HepG2 (cell line): Measurements from ENCODE around the gene SCAF4. TPM values are rescaled to one million over a fixed set of nuclear protein-coding genes. Genes with fewer than 3 reads are reported as not detected.

Experiments used
- ATAC-seq: fragments of 200-7000 bp; cut with Tn5 transposase; 3 replicates; pipeline ENCODE4 v1.9.1; 2020; ENCODE audit warnings: mild to moderate bottlenecking, moderate library complexity
- BruUV-seq: library from RNA; stranded (reverse); fragments of 400-500 nt; replicated peaks from 2 replicates; lab custom pipeline; 2021; lab: Mats Ljungman, UMichigan
- CTCF ChIA-PET: fragments of 300-600 bp; formaldehyde crosslinking; extraction: SDS; loops from one replicate; lab custom pipeline; 2021; ENCODE audit warnings: low total read pairs, inconsistent platforms, low intra/inter-chr PET ratio; lab: Yijun Ruan, JAX
- POLR2A ChIA-PET: fragments of 350-600 bp; sonication (Branson Sonifier 250); formaldehyde crosslinking; loops from one replicate; lab custom pipeline; 2020; ENCODE audit warnings: antibody characterized with exemption, inconsistent platforms; lab: Yijun Ruan, JAX
- DNase-seq: peaks from one replicate; pipeline ENCODE4 v3.0.0-alpha.2; 2015; ENCODE audit warnings: low spot score
- FAIRE-seq: peaks from 3 replicates; lab custom pipeline; 2011; peaks lifted over from hg19 to GRCh38; lab: Jason Lieb, UNC
- H2AFZ ChIP-seq: one replicate; pipeline ENCODE4 v1.6.1; 2011; ENCODE audit warnings: low read length, inconsistent platforms
- H3K27ac ChIP-seq: fragments of 300-600 bp; 3 replicates; pipeline ENCODE4 v1.8.0; 2011; ENCODE audit warnings: mixed run types, mild to moderate bottlenecking, mixed read lengths, low read length, inconsistent platforms; ENCODE audit not compliant: insufficient read depth; ENCODE audit errors: extremely low read length
- H3K27me3 ChIP-seq, 2 experiments: fragments of 200-600 bp in 1 of 2; 2 replicates in 1 of 2; 3 replicates in 1 of 2; pipeline versions ENCODE4 v1.6.0 to v1.8.0; 2011; ENCODE audit warnings: low read length in 2 of 2, mild to moderate bottlenecking in 2 of 2, moderate library complexity in 2 of 2, inconsistent platforms in 1 of 2; ENCODE audit not compliant: insufficient read depth in 2 of 2, control insufficient read depth in 1 of 2
- H3K36me3 ChIP-seq, 2 experiments: fragments of 200-600 bp in 1 of 2; replicated peaks in 1 of 2; 2 replicates in 1 of 2; 3 replicates in 1 of 2; pipeline versions ENCODE4 v1.5.1 to v1.8.0; 2011; ENCODE audit warnings: low read length in 2 of 2, inconsistent platforms in 1 of 2; ENCODE audit not compliant: insufficient read depth in 2 of 2, control insufficient read depth in 1 of 2
- H3K4me1 ChIP-seq: 2 replicates; pipeline ENCODE4 v1.5.1; 2012; ENCODE audit warnings: low read length, inconsistent platforms; ENCODE audit not compliant: insufficient read depth
- H3K4me2 ChIP-seq: 2 replicates; pipeline ENCODE4 v1.6.0; 2011; ENCODE audit warnings: low read depth, low read length, inconsistent platforms
- H3K4me3 ChIP-seq, 3 experiments: fragments of 200-600 bp in 1 of 3; sonication (generic), shearing (Covaris generic) in 1 of 3; replicated peaks in 1 of 3; 2 replicates each; pipeline ENCODE4 v1.5.1; 2011 to 2016; ENCODE audit warnings: low read length in 3 of 3, inconsistent platforms in 2 of 3, low read depth in 2 of 3, mild to moderate bottlenecking in 2 of 3, control low read depth in 1 of 3, mixed read lengths in 1 of 3; ENCODE audit not compliant: insufficient read depth in 1 of 3
- H3K79me2 ChIP-seq: one replicate; pipeline ENCODE4 v1.6.1; 2011; ENCODE audit warnings: low read length, inconsistent platforms; ENCODE audit not compliant: insufficient read depth
- H3K9ac ChIP-seq: 2 replicates; pipeline ENCODE4 v1.6.0; 2011; ENCODE audit warnings: mild to moderate bottlenecking, low read depth, low read length, inconsistent platforms; ENCODE audit not compliant: insufficient read depth
- H3K9me3 ChIP-seq: 2 replicates; pipeline ENCODE4 v1.5.1; 2012; ENCODE audit warnings: mild to moderate bottlenecking, low read length
- H4K20me1 ChIP-seq: 2 replicates; pipeline ENCODE4 v1.6.0; 2011; ENCODE audit warnings: inconsistent platforms, mild to moderate bottlenecking, low read length, moderate library complexity; ENCODE audit not compliant: insufficient read depth
- CBFB ChIP-seq: sonication (generic); formaldehyde crosslinking; IDR thresholded peaks from 2 replicates; pipeline ENCODE4 v1.4.0; 2020; ENCODE audit warnings: missing genetic modification reagents
- EZH2 ChIP-seq: conservative IDR thresholded peaks from 2 replicates; pipeline ENCODE4 v1.6.1; 2012; ENCODE audit warnings: mild to moderate bottlenecking, low read depth, low read length, moderate library complexity
- FOXJ3 ChIP-seq: sonication (generic); formaldehyde crosslinking; IDR thresholded peaks from 2 replicates; pipeline ENCODE4 v1.4.0; 2020; ENCODE audit warnings: missing genetic modification reagents, mild to moderate bottlenecking, borderline replicate concordance
- GATA4 ChIP-seq: sonication (generic); IDR thresholded peaks from 2 replicates; pipeline ENCODE4 v1.6.1; 2016; ENCODE audit warnings: antibody characterized with exemption, low read depth, borderline replicate concordance
- MAZ ChIP-seq, 2 experiments: sonication (generic) in 1 of 2; formaldehyde crosslinking in 1 of 2; IDR thresholded peaks; 2 replicates each; pipeline versions ENCODE4 v1.5.0 to v1.6.1; 2012 to 2020; ENCODE audit warnings: low read depth in 2 of 2, mild to moderate bottlenecking in 2 of 2, borderline replicate concordance in 1 of 2, improper control_type of control experiment in 1 of 2, low read length in 1 of 2, missing genetic modification reagents in 1 of 2, moderate library complexity in 1 of 2
- NBN ChIP-seq: fragments of 450-650 bp; conservative IDR thresholded peaks from 2 replicates; pipeline ENCODE4 v1.6.1; 2017
- PLRG1 ChIP-seq: fragments of 450-650 bp; conservative IDR thresholded peaks from 2 replicates; pipeline ENCODE4 v1.6.1; 2016
- RBM22 ChIP-seq: fragments of 200-400 bp; formaldehyde crosslinking; optimal IDR thresholded peaks from 2 replicates; pipeline ENCODE3; 2017; ENCODE audit warnings: mild to moderate bottlenecking, low read length, moderate library complexity
- SAFB2 ChIP-seq: sonication (generic); formaldehyde crosslinking; IDR thresholded peaks from 2 replicates; pipeline ENCODE4 v1.5.1; 2020; ENCODE audit warnings: missing genetic modification reagents, low read depth, mild to moderate bottlenecking, borderline replicate concordance
- SMARCE1 ChIP-seq: fragments of 450-650 bp; IDR thresholded peaks from 2 replicates; pipeline ENCODE4 v1.6.1; 2017; ENCODE audit warnings: borderline replicate concordance
- TP53 ChIP-seq: sonication (generic); formaldehyde crosslinking; conservative IDR thresholded peaks from 2 replicates; pipeline ENCODE4 v1.4.0; 2020; ENCODE audit warnings: missing genetic modification reagents
- ZBTB1 ChIP-seq: sonication (generic); formaldehyde crosslinking; IDR thresholded peaks from 2 replicates; pipeline ENCODE4 v1.4.0; 2020; ENCODE audit warnings: missing genetic modification reagents, borderline replicate concordance
- ZNF747 ChIP-seq: sonication (generic); formaldehyde crosslinking; IDR thresholded peaks from 2 replicates; pipeline ENCODE4 v1.8.1; 2023; ENCODE audit warnings: missing genetic modification reagents, mild to moderate bottlenecking, borderline replicate concordance
- WGBS: methylation state at CpG from one replicate; pipeline ENCODE4 v1.1.6; 2017; ENCODE audit warnings: low lambda C conversion rate; 5-methylcytosine and 5-hydroxymethylcytosine counted together
- in situ Hi-C: cut with HindIII; loops from 2 replicates; pipeline ENCODE4 v1.10.0; 2017; ENCODE audit warnings: low pct_unique_long_range_greater_than_20kb; ENCODE audit not compliant: extremely low pct_ligation_motif_present
- intact Hi-C: fragments of 100-400 bp; cut with micrococcal nuclease; formaldehyde crosslinking; loops from one replicate; pipeline ENCODE4 v1.10.0; 2022; ENCODE audit not compliant: unreplicated experiment
- polyA plus RNA-seq, 8 experiments: library from polyadenylated mRNA; depleted of rRNA in 3 of 8; stranded (reverse) in 7 of 8; unstranded in 1 of 8; fragments of >200 nt; fragmentation: Illumina TruSeq in 4 of 8; extraction: Trizol in 4 of 8; gene quantifications; 2 replicates each; pipeline versions ENCODE4 v1.2.1 to v1.2.3, GENCODE V29; 2011 to 2016; ENCODE audit warnings: low read depth in 4 of 8, missing spikeins in 1 of 8, mixed read lengths in 1 of 8; ENCODE audit not compliant: insufficient read depth in 1 of 8
- total RNA-seq, 5 experiments: library from RNA; depleted of rRNA; stranded (reverse); fragments of >200 nt; fragmentation: Illumina TruSeq; extraction: Trizol; gene quantifications; 2 replicates each; pipeline ENCODE4 v1.2.3, GENCODE V29; 2016; ENCODE audit warnings: low read depth in 1 of 5
- TF ChIP-seq, protein P1 (sequence below): sonication (generic); formaldehyde crosslinking; IDR thresholded peaks from 2 replicates; pipeline ENCODE4 v1.8.0; 2022; ENCODE audit warnings: low read depth, missing genetic modification reagents
- TF ChIP-seq, protein P2 (sequence below): sonication (generic); formaldehyde crosslinking; IDR thresholded peaks from 2 replicates; pipeline ENCODE4 v1.4.0; 2020; ENCODE audit warnings: missing genetic modification reagents; ENCODE audit errors: not compliant biosample characterization

Gene SCAF4
- total and polyA plus RNA-seq, 2 of the 13 experiments (the other 11 are each of a cell fraction or from before 2014, with no cell fraction given), result 9.1 to 11.5 TPM

DNA sequence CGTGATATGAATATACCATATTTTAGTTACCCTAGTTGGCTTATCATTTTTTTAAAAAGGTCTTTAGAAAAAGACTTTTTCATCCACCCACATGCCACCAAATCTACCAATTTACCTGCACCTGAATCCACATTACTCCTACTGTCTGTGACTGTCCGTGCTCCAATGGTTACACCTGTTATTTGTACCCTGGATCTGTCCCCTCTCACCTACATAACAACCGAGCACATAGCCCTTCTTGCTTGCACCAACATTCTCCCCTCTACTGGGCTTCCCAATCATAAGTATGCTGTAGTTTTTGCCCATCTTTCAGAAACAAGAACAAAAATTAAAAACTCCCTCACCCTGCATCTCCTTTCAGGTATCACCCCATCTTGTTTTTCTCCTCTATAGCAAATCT is 54.9 kb downstream of the SCAF4 start:
- Histone ChIP-seq H3K27ac (no peak overlapping the region), H3K4me1 (no peaks in the 10 kb centered on the region), H3K9ac (no peak overlapping the region), H3K4me3 (no peak overlapping the region), H3K79me2 (no peaks in the 10 kb centered on the region), H3K36me3 (peaks cover 2 to 29% of the 10 kb centered on the region in 2 experiments), H3K4me2 (no peak overlapping the region), H2AFZ (no peak overlapping the region), H3K9me3 (no peaks in the 10 kb centered on the region)
- ATAC-seq (no peak), FAIRE-seq (no peak)
- no TSS peak for BruUV-seq
- peak; percentile 66 for TF ChIP-seq RBM22
- TF ChIP-seq ZBTB1 (CRISPR knock-in tag), result no peak
- TF ChIP-seq, all 625 proteins: peak for 1
- no peak for DNase-seq
- CTCF ChIA-PET, result no interaction called here
- Histone ChIP-seq H3K27me3 (no peaks in the 10 kb centered on the region), H4K20me1 (no peaks in the 10 kb centered on the region; the same call in 1 of the 2 replicates)
- in situ Hi-C loops, result no loop called here
- POLR2A ChIA-PET, result no interaction called here
- intact Hi-C loops, result no loop called here
- WGBS, result 99% methylated on average over 3 of the region's 3 CpGs

DNA sequence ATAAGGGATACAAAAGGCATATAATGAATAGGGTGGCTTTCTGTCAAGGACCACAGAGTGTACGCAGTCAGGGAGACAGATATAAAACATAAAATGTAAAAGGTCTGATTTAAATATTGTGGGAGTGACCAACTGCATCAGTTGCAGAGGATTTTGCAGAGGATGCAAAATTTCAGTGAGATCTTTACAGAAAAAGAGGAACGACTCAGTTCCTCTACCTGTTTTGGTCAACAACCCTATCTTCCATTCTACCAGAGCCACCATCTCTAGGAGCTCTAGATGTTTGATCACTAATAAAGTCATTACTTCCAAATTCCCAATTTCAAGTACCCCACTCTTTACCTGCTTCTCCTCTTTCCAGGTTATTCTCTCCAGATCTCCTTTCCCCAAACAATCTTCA is 56.0 kb downstream of the SCAF4 start:
- CTCF ChIA-PET, result no interaction called here
- POLR2A ChIA-PET, result no interaction called here
- FAIRE-seq (no peak), ATAC-seq (no peak), DNase-seq (no peak)
- H3K4me1 ChIP-seq, result no peaks in the 10 kb centered on the region
- no peaks in the 10 kb centered on the region for H3K27me3 ChIP-seq
- H3K79me2 ChIP-seq, result no peaks in the 10 kb centered on the region
- no peaks in the 10 kb centered on the region for H3K9me3 ChIP-seq
- H3K27ac ChIP-seq, result no peak overlapping the region
- no peak overlapping the region for H2AFZ ChIP-seq
- intact Hi-C loops, result no loop called here
- no TSS peak for BruUV-seq
- 96% methylated on average over 2 of the region's 2 CpGs for WGBS
- no peak overlapping the region for H3K4me2 ChIP-seq
- H3K9ac ChIP-seq, result no peak overlapping the region
- H3K36me3 ChIP-seq, result peaks cover 3 to 29% of the 10 kb centered on the region in 2 experiments
- H4K20me1 ChIP-seq, result no peaks in the 10 kb centered on the region; the same call in 1 of the 2 replicates
- no peak overlapping the region for H3K4me3 ChIP-seq
- in situ Hi-C loops, result no loop called here
- TF ChIP-seq ZNF747 (CRISPR knock-in tag) (no peak), SMARCE1 (no peak), CBFB (CRISPR knock-in tag) (no peak), NBN (no peak), GATA4 (no peak), PLRG1 (no peak), TP53 (no peak), FOXJ3 (CRISPR knock-in tag) (no peak), SAFB2 (no peak), MAZ (IDR thresholded peaks at IDR 0.05; ENCODE audit: borderline replicate concordance, low read depth, low read length) (no peak), MAZ (CRISPR knock-in tag; IDR thresholded peaks at IDR 0.05; ENCODE audit: low read depth) (no peak), EZH2 (no peak)
- TF ChIP-seq, protein P1, sequence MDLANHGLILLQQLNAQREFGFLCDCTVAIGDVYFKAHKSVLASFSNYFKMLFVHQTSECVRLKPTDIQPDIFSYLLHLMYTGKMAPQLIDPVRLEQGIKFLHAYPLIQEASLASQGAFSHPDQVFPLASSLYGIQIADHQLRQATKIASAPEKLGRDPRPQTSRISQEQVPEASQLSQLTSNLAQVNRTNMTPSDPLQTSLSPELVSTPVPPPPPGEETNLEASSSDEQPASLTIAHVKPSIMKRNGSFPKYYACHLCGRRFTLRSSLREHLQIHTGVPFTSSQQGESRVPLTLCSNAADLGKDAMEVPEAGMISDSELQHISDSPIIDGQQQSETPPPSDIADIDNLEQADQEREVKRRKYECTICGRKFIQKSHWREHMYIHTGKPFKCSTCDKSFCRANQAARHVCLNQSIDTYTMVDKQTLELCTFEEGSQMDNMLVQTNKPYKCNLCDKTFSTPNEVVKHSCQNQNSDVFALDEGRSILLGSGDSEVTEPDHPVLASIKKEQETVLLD (CRISPR knock-in tag), result no peak
- TF ChIP-seq, protein P2, sequence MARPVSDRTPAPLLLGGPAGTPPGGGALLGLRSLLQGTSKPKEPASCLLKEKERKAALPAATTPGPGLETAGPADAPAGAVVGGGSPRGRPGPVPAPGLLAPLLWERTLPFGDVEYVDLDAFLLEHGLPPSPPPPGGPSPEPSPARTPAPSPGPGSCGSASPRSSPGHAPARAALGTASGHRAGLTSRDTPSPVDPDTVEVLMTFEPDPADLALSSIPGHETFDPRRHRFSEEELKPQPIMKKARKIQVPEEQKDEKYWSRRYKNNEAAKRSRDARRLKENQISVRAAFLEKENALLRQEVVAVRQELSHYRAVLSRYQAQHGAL (CRISPR knock-in tag), result no peak
